ENCODE data around the gene ATG7.

The ATG7 gene

DNA sequence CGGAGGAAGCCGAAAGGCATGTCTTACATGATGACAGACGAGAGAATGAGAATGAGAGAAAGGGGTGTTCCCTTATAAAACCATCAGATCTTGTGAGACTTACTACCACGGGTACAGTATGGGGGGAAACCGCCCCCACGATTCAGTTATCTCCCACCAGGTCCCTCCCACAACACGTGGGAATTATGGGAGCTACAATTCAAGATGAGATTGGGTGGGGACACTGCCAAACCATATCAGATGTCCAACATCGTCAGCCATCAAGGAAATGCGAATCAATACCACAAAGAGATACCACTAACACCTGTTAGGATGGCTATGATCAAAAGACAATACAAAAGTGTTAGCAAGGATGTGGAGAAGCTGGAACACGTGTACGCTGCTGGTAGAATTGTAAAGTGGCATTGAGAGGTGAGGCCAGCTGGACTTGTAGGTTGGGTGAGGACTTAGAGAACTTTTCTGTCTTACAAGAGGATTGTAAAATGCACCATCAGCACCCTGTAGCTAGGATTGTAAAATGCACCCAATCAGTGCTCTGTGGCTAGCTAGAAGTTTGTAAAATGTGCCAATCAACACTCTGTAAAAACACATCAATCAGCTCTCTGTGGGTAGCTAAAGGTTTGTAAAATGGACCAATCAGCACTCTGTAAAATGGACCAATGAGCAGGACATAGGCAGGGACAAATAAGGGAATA lies 334.0 kb downstream of the ATG7 start:
- Histone ChIP-seq H3K79me2 (peaks cover 23% of the 10 kb centered on the region), H3K4me1 (peaks cover 6% of the 10 kb centered on the region), H3K36me3 (ENCODE audit: control insufficient read depth, insufficient read depth, low read length) (no peaks in the 10 kb centered on the region), H3K9me3 (ENCODE audit: control insufficient read depth, low read length) (no peaks in the 10 kb centered on the region), H2AFZ (no peak overlapping the region), H3K9ac (no peak overlapping the region), H3K27me3 (ENCODE audit: control insufficient read depth, insufficient read depth, low read length) (no peaks in the 10 kb centered on the region), H3K27ac (no peak overlapping the region), H3K4me2 (ENCODE audit: low read length) (no peak overlapping the region), H3K4me3 (ENCODE audit: low read depth, low read length) (no peak overlapping the region)
- no peak for TF ChIP-seq CTCF (IDR thresholded peaks at IDR 0.05)

DNA sequence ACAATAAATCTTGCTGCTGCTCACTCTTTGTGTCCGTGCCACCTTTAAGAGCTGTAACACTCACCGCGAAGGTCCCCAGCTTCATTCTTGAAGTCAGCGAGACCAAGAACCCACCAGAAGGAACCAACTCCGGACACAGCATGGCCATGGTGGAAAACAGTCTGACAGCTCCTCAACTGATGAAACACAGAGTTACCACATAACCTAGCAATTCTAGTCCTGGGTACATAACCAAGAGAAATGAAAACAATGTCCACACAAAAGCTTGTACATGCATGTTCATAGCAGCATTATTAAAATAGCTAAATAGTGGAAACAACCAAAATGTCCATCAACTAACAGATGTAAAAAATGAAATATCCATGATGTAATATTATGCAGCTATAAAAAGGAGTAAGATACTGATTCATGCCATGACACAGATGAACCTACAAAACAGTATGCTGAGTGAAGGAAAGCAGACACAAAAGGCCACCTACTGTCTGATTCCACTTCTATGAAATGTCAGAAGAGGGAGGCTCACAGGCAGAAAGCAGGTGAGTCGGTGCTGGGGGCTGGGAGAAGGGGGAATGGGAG lies 334.8 kb downstream of the ATG7 start:
- no peaks in the 10 kb centered on the region for H3K27me3 ChIP-seq (ENCODE audit: control insufficient read depth, insufficient read depth, low read length)
- no peak overlapping the region for H3K27ac ChIP-seq

More for the DNA sequence above, 334.8 kb downstream of the ATG7 start:
- no peak overlapping the region for H2AFZ ChIP-seq
- no peak overlapping the region for H3K9ac ChIP-seq
- no peaks in the 10 kb centered on the region for H3K36me3 ChIP-seq (ENCODE audit: control insufficient read depth, insufficient read depth, low read length)
- H3K9me3 ChIP-seq (ENCODE audit: control insufficient read depth, low read length): no peaks in the 10 kb centered on the region
- H3K79me2 ChIP-seq: peaks cover 27% of the 10 kb centered on the region
- H3K4me3 ChIP-seq (ENCODE audit: low read depth, low read length): no peak overlapping the region
- peaks cover 6% of the 10 kb centered on the region for H3K4me1 ChIP-seq
- no peak overlapping the region for H3K4me2 ChIP-seq (ENCODE audit: low read length)
- no peak for TF ChIP-seq CTCF (IDR thresholded peaks at IDR 0.05)

Data from parathyroid adenoma (tissue), 2 donors.